GM12878 (cell line): Measurements from ENCODE around the gene BRD1. TPM values are rescaled to one million over a fixed set of nuclear protein-coding genes. Genes with fewer than 3 reads are reported as not detected.

Experiments used
- ATAC-seq: fragments of 200-7000 bp; cut with Tn5 transposase; 3 replicates; pipeline ENCODE4 v1.9.1; 2020; ENCODE audit warnings: mild to moderate bottlenecking, moderate library complexity
- BruUV-seq: library from RNA; stranded (reverse); fragments of 400-500 nt; replicated peaks from 2 replicates; lab custom pipeline; 2021; lab: Mats Ljungman, UMichigan
- CTCF ChIA-PET: fragments of 300-600 bp; sonication (Branson Sonifier 250); formaldehyde crosslinking; extraction: SDS; loops from one replicate; lab custom pipeline; 2021; ENCODE audit warnings: inconsistent platforms; lab: Yijun Ruan, JAX
- POLR2A ChIA-PET: fragments of 350-600 bp; formaldehyde crosslinking; extraction: SDS; loops from one replicate; lab custom pipeline; 2021; ENCODE audit warnings: inconsistent platforms; lab: Charles Lee
- RAD21 ChIA-PET: fragments of 300-600 bp; sonication (Branson Sonifier 250); formaldehyde crosslinking; loops from one replicate; lab custom pipeline; 2023; ENCODE audit warnings: antibody characterized with exemption; ENCODE audit not compliant: unreplicated experiment; lab: Charles Lee
- SMC1A ChIA-PET: fragments of 300-600 bp; sonication (Branson Sonifier 250); formaldehyde crosslinking; loops from one replicate; lab custom pipeline; 2023; ENCODE audit not compliant: unreplicated experiment, uncharacterized antibody; lab: Charles Lee
- DNase-seq: peaks from one replicate; pipeline ENCODE4 v3.0.0-alpha.2; 2011; ENCODE audit warnings: low read depth, low spot score
- FAIRE-seq: peaks from 3 replicates; lab custom pipeline; 2011; peaks lifted over from hg19 to GRCh38; lab: Jason Lieb, UNC
- H2AFZ ChIP-seq: 2 replicates; pipeline ENCODE4 v1.6.0; 2011; ENCODE audit warnings: low read depth, low read length, control low read depth; ENCODE audit not compliant: control insufficient read depth
- H3K27ac ChIP-seq: 2 replicates; pipeline ENCODE4 v1.5.1; 2011; ENCODE audit warnings: control low read depth; ENCODE audit not compliant: control insufficient read depth, insufficient read depth
- H3K27me3 ChIP-seq, 2 experiments: replicated peaks in 1 of 2; 2 replicates each; pipeline versions ENCODE4 v1.6.0 to v1.6.1; 2011; ENCODE audit warnings: low read length in 1 of 2; ENCODE audit not compliant: control insufficient read depth in 2 of 2, insufficient read depth in 2 of 2
- H3K36me3 ChIP-seq, 2 experiments: 2 replicates each; pipeline ENCODE4 v1.5.1; 2011; ENCODE audit warnings: low read length in 1 of 2; ENCODE audit not compliant: control insufficient read depth in 2 of 2, insufficient read depth in 2 of 2
- H3K4me1 ChIP-seq: 2 replicates; pipeline ENCODE4 v1.6.1; 2011; ENCODE audit warnings: mild to moderate bottlenecking, low read length, moderate library complexity, mixed read lengths; ENCODE audit not compliant: control insufficient read depth, insufficient read depth
- H3K4me2 ChIP-seq: 2 replicates; pipeline ENCODE4 v1.6.0; 2011; ENCODE audit warnings: control low read depth; ENCODE audit not compliant: control insufficient read depth, insufficient read depth
- H3K4me3 ChIP-seq: fragments of 200-600 bp; sonication (generic); 2 replicates; pipeline ENCODE4 v1.5.1; 2016
- H3K79me2 ChIP-seq: 2 replicates; pipeline ENCODE4 v1.6.0; 2011; ENCODE audit warnings: low read length; ENCODE audit not compliant: control insufficient read depth, insufficient read depth
- H3K9ac ChIP-seq: 2 replicates; pipeline ENCODE4 v1.8.0; 2011; ENCODE audit warnings: low read length, control low read depth, mixed read lengths; ENCODE audit not compliant: control insufficient read depth, insufficient read depth
- H3K9me3 ChIP-seq: replicated peaks from 3 replicates; pipeline ENCODE4 v1.5.1; 2011; ENCODE audit warnings: mild to moderate bottlenecking, low read length; ENCODE audit not compliant: control insufficient read depth, insufficient read depth
- H4K20me1 ChIP-seq: 2 replicates; pipeline ENCODE4 v1.6.0; 2011; ENCODE audit not compliant: control insufficient read depth, insufficient read depth
- ASH2L ChIP-seq: fragments of 300-600, 200-600 bp; sonication (generic); IDR thresholded peaks from 2 replicates; pipeline ENCODE4 v1.6.1; 2017; ENCODE audit warnings: low read depth, mild to moderate bottlenecking, borderline replicate concordance
- HCFC1 ChIP-seq: fragments of 150-350 bp; IDR thresholded peaks from 2 replicates; pipeline ENCODE4 v1.6.1; 2014; ENCODE audit warnings: low read length
- IKZF1 ChIP-seq: fragments of 450-650 bp; conservative IDR thresholded peaks from 2 replicates; pipeline ENCODE4 v1.6.1; 2017; ENCODE audit warnings: antibody characterized with exemption, mild to moderate bottlenecking
- KDM1A ChIP-seq: fragments of 200-600 bp; sonication (generic); IDR thresholded peaks from 2 replicates; pipeline ENCODE4 v1.6.1; 2016; ENCODE audit warnings: borderline replicate concordance
- NFYA ChIP-seq: IDR thresholded peaks from 2 replicates; pipeline ENCODE4 v1.6.1; 2011; ENCODE audit warnings: low read depth, mild to moderate bottlenecking, low read length, improper control_type of control experiment, borderline replicate concordance
- NKRF ChIP-seq: fragments of 450-650 bp; conservative IDR thresholded peaks from 2 replicates; pipeline ENCODE4 v1.6.1; 2017; ENCODE audit warnings: mild to moderate bottlenecking, moderate library complexity
- PAX5 ChIP-seq: IDR thresholded peaks from 2 replicates; pipeline ENCODE4 v1.6.1; 2011; ENCODE audit warnings: low read depth, low read length, borderline replicate concordance
- POLR2AphosphoS2 ChIP-seq: IDR thresholded peaks from 2 replicates; pipeline ENCODE4 v1.6.1; 2011; ENCODE audit warnings: low read depth, mild to moderate bottlenecking, low read length, improper control_type of control experiment, moderate library complexity
- RELA ChIP-seq: fragments of 450-650 bp; IDR thresholded peaks from 2 replicates; pipeline ENCODE4 v1.8.0; 2014; ENCODE audit warnings: borderline replicate concordance; ENCODE audit not compliant: partially characterized antibody
- SIN3A ChIP-seq: IDR thresholded peaks from 2 replicates; pipeline ENCODE4 v1.6.1; 2012; ENCODE audit warnings: low read depth, low read length, improper control_type of control experiment
- ZBTB11 ChIP-seq: fragments of 450-650 bp; formaldehyde crosslinking; IDR thresholded peaks from 2 replicates; pipeline ENCODE4 v1.5.0; 2022; ENCODE audit warnings: mild to moderate bottlenecking, missing genetic modification characterization
- WGBS: methylation state at CpG from one replicate; pipeline ENCODE4 v1.1.6; 2016; ENCODE audit warnings: low lambda C conversion rate; ENCODE audit not compliant: insufficient replicate concordance, insufficient coverage; ENCODE audit errors: missing lambda C conversion rate; 5-methylcytosine and 5-hydroxymethylcytosine counted together
- in situ Hi-C: fragments of 300-500 bp; cut with MboI; formaldehyde crosslinking; loops from 9 replicates; pipeline ENCODE4 v1.14.3; 2018; ENCODE audit warnings: mixed read lengths
- intact Hi-C: fragments of 100-400 bp; cut with micrococcal nuclease; formaldehyde crosslinking; loops from one replicate; pipeline ENCODE4 v1.14.2; 2022; ENCODE audit not compliant: unreplicated experiment
- polyA plus RNA-seq, 11 experiments: library from polyadenylated mRNA; depleted of rRNA in 4 of 11; unstranded in 6 of 11; stranded (reverse) in 5 of 11; fragments of >200 nt; fragmentation: Nextera tagmentation in 4 of 11; fragmentation: Illumina TruSeq in 1 of 11; extraction: Ambion mirVana in 4 of 11; extraction: Trizol in 1 of 11; gene quantifications; 1 replicate in 1 of 11; 2 replicates in 10 of 11; pipeline versions ENCODE4 v1.2.1 to v1.2.3, GENCODE V29; 2011 to 2016; ENCODE audit warnings: inconsistent platforms in 2 of 11, missing spikeins in 2 of 11, low read depth in 1 of 11
- total RNA-seq, 4 experiments: library from RNA; depleted of rRNA in 3 of 4; stranded (reverse); fragments of >200 nt in 3 of 4; fragmentation: Illumina TruSeq in 1 of 4; extraction: Trizol in 1 of 4; gene quantifications; 2 replicates each; pipeline versions ENCODE4 v1.2.1 to v1.2.3, GENCODE V29; 2013 to 2021
- TF ChIP-seq, protein P1 (sequence below): fragments of 450-650 bp; IDR thresholded peaks from 2 replicates; pipeline ENCODE4 v1.6.1; 2014; ENCODE audit warnings: mild to moderate bottlenecking
- TF ChIP-seq, protein P2 (sequence below): fragments of 450-650 bp; formaldehyde crosslinking; IDR thresholded peaks from 2 replicates; pipeline ENCODE4 v1.4.0; 2020; ENCODE audit warnings: mild to moderate bottlenecking, moderate library complexity

The BRD1 gene
- total and polyA plus RNA-seq, 10 of the 15 experiments (the other 5 are each of a cell fraction or from before 2014, with no cell fraction given) = 0.90 to 26.4 (median 7.1) TPM

DNA sequence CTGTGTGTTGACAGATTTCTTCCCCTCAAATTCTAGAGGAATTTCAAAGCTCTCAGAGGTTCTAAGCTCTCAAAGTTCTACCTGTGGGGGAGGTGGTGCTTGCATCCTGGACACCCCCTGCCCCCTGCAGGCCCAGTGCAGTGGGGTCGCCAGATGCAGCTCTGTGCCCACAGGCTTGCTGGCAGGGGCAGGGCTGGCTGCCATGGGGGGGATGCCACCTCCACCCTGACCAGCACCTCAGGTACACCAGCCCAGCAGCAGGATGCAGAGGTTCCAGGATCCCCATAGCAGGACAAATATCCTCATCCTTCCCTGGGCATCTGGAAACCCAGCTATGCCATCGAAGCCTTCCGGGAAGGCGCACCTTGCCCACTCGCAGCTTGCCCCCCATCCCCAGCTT lies 91.1 kb downstream of the BRD1 start:
- H3K27ac ChIP-seq = no peak overlapping the region
- ChIA-PET RAD21 (no interaction called here), SMC1A (no interaction called here), POLR2A (no interaction called here), CTCF (no interaction called here)
- no peaks in the 10 kb centered on the region; the same call in 2 of the 3 replicates for H3K9me3 ChIP-seq
- intact Hi-C loops = no loop called here
- FAIRE-seq (no peak), DNase-seq (no peak), ATAC-seq (no peak)
- TF ChIP-seq SIN3A (no peak), ASH2L (no peak), RELA (no peak), IKZF1 (no peak), POLR2AphosphoS2 (no peak), PAX5 (no peak), NFYA (no peak), NKRF (no peak), ZBTB11 (CRISPR knock-in tag) (no peak), KDM1A (no peak), HCFC1 (no peak)
- TF ChIP-seq, protein P1, sequence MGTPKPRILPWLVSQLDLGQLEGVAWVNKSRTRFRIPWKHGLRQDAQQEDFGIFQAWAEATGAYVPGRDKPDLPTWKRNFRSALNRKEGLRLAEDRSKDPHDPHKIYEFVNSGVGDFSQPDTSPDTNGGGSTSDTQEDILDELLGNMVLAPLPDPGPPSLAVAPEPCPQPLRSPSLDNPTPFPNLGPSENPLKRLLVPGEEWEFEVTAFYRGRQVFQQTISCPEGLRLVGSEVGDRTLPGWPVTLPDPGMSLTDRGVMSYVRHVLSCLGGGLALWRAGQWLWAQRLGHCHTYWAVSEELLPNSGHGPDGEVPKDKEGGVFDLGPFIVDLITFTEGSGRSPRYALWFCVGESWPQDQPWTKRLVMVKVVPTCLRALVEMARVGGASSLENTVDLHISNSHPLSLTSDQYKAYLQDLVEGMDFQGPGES = no peak
- TF ChIP-seq, protein P2, sequence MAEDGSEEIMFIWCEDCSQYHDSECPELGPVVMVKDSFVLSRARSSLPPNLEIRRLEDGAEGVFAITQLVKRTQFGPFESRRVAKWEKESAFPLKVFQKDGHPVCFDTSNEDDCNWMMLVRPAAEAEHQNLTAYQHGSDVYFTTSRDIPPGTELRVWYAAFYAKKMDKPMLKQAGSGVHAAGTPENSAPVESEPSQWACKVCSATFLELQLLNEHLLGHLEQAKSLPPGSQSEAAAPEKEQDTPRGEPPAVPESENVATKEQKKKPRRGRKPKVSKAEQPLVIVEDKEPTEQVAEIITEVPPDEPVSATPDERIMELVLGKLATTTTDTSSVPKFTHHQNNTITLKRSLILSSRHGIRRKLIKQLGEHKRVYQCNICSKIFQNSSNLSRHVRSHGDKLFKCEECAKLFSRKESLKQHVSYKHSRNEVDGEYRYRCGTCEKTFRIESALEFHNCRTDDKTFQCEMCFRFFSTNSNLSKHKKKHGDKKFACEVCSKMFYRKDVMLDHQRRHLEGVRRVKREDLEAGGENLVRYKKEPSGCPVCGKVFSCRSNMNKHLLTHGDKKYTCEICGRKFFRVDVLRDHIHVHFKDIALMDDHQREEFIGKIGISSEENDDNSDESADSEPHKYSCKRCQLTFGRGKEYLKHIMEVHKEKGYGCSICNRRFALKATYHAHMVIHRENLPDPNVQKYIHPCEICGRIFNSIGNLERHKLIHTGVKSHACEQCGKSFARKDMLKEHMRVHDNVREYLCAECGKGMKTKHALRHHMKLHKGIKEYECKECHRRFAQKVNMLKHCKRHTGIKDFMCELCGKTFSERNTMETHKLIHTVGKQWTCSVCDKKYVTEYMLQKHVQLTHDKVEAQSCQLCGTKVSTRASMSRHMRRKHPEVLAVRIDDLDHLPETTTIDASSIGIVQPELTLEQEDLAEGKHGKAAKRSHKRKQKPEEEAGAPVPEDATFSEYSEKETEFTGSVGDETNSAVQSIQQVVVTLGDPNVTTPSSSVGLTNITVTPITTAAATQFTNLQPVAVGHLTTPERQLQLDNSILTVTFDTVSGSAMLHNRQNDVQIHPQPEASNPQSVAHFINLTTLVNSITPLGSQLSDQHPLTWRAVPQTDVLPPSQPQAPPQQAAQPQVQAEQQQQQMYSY (CRISPR knock-in tag) = no peak
- no peaks in the 10 kb centered on the region for H4K20me1 ChIP-seq
- in situ Hi-C loops = no loop called here
- H3K79me2 ChIP-seq = no peaks in the 10 kb centered on the region
- no peak overlapping the region for H3K9ac ChIP-seq
- H3K36me3 ChIP-seq = no peaks in the 10 kb centered on the region
- H3K4me1 ChIP-seq = no peaks in the 10 kb centered on the region
- BruUV-seq = no TSS peak
- no peak overlapping the region for H2AFZ ChIP-seq
- no peak overlapping the region for H3K4me3 ChIP-seq
- H3K4me2 ChIP-seq = no peak overlapping the region
- no peaks in the 10 kb centered on the region for H3K27me3 ChIP-seq
- 22% methylated on average over 5 of the region's 5 CpGs for WGBS
